ENCODE measurements around the gene GNAO1.
A peak's percentile ranks its signal among the peaks of the same experiment; 100 is the strongest.

GNAO1 gene

DNA sequence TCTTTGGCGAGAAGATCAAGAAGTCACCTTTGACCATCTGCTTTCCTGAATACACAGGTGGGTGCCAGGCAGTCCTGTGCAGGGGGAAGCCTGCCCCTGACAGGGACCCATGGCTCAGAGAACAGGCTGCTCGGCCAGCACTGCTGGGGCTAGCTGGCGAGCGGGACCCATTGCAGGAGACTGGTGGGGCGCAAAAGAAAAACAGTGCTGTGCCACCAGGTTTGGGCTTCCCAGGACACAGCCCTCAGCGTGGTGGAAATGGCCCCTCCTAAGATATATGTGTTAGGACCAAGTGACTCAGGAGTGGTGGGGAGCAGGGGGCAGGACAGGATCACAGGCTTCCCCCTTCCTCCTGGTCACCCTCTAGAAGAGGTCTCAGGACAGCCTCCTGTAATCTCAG lies 160.2 kb downstream of the GNAO1 start:
- DNase-seq, result no peak

DNA sequence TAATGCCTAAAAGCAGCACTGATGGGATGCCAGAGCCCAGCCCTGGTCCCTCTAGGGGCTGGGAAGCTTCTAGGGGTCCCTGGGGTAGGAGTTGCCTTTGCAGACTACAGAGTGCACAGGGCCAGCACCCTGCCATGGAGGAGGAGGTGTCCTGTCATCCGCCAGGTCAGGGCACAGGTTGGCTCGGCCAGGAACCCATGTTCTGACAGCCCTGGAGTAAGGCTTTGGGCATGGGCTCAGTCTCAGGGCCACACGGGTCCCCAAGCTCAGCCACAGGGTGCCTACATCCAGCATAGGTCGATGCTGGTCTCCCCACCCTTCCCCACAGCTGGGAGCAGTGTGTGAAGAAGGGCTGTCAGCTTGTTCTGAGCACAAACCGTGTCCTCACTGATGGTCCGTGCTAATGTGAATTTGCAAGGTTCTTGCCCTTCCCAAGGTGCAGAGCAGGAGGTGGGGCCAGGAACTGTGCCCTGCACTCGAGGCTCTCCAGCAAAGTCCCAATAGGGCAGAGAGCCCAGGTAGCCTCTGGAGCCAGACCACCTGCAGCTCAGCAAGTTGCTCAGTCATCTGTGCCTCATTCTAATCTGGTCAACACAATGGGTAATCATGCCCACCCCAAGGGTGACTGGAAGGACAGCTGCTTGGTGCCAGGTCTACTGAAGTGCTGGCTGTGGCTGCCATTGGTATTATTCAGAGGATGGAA lies 161.2 kb downstream of the GNAO1 start:
- no peak for DNase-seq

DNA sequence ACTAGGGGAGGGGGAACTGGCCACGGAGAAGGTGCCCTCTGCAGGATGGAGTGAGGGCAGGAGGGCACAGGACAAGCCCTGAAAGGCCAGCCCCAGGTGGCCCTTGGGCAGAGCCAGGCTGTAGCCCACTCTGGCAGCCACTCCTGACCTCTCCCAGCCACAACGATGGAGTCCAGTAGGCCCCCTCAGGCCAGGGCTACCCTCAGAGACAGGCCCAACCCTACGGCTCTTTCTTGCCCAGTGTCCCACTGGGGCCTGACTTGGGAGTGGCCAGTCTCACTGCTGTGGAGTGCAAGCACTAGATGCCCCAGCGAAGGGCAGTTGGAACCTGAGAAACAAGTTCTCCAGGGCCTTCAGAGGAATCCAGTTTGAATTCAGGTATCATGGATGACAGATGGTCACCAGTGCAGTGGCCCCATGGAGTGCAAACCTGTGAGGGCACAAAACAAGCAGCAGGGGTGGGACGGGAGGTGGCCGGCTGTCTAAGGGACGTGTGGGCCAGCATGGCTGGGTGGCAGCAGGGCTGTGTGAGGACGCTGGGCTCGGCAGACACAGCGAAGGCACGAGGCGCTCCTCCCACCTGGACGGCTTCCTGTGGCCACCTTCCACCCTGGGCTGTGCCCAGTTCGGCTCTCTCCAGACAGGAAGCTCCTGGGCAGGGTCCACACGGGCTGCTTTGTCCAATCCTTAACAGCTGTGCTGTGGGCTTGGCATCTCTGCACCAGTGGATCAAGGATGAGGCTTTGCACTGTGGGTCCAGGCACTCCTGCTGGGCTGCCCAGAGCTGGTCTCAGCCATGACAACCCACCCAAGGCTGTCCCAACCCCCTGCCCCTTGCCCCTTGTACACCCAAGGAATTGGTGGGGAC lies 162.0 kb downstream of the GNAO1 start:
- DNase-seq, result no peak

DNA sequence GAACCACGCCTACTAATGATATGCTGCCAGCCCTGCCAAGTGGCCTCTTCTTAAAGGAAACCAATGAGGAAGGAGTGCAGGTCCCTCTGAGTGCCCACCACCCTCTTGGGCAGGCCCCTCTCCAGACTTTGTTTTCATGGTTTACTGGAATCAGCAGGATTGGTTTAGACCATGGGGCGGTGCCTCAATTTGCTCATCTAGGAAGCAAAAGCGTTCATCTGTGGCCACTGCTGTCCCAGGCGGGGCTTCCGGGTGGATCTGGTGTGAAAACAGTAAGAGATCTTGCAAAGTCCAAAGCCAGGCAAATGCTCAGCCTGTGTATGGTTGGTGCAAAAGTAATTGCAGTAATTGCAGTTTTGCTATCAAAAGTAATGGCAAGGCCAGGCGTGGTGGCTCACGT lies 162.7 kb downstream of the GNAO1 start:
- no peak for DNase-seq

DNA sequence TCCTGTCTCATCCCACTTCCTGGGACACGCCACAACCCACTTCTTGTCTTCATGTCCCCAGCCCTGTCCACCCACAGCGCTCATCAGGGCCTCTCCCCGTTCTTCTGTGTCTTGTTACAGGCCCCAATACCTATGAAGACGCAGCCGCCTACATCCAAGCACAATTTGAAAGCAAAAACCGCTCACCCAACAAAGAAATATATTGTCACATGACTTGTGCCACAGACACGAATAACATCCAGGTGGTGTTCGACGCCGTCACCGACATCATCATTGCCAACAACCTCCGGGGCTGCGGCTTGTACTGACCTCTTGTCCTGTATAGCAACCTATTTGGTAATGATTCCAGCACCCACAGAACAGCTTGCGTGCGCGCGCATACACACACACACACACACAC lies 163.5 kb downstream of the GNAO1 start:
- DNase-seq, result no peak

DNA sequence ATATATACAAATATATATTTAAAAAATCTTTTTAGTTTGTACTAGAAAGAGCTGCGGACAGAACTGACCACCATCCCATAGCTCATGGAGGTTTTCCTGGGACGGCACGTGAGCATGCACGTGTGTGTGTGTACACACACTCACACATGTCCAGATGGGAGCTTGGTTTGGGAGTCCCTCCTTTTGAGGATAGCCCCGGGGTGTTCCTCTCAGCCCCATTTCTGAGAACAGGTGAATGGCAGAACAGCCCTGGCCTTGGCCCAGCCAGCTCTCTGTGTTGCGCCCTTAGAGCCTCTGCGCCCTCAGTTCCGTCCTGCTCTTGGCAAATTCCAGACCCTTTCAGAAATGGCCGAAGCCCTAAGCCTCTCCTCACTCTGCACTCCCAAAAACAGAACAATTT lies 163.9 kb downstream of the GNAO1 start:
- DNase-seq, result no peak

DNA sequence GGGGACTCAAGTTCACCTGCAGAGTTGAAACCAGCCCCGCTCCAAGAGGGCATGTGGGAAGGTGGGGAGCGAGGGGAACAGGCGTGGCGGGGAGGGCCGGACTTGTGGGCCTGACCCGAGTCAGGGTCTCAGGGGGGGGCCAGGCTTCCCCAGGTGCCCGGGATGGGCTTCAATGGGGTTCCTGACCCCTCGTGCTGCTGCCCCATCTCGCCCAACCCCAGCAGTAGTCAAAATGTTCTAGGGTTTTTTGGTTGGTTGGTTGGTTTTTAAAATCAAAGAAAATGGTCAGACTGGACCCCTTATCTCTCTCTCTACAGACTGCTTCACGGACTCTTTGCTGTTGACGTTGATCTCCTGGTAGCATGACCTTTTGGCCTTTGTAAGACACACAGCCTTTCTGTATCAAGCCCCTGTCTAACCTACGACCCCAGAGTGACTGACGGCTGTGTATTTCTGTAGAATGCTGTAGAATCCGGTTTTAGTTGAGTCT lies 164.5 kb downstream of the GNAO1 start:
- DNase-seq, result no peak

DNA sequence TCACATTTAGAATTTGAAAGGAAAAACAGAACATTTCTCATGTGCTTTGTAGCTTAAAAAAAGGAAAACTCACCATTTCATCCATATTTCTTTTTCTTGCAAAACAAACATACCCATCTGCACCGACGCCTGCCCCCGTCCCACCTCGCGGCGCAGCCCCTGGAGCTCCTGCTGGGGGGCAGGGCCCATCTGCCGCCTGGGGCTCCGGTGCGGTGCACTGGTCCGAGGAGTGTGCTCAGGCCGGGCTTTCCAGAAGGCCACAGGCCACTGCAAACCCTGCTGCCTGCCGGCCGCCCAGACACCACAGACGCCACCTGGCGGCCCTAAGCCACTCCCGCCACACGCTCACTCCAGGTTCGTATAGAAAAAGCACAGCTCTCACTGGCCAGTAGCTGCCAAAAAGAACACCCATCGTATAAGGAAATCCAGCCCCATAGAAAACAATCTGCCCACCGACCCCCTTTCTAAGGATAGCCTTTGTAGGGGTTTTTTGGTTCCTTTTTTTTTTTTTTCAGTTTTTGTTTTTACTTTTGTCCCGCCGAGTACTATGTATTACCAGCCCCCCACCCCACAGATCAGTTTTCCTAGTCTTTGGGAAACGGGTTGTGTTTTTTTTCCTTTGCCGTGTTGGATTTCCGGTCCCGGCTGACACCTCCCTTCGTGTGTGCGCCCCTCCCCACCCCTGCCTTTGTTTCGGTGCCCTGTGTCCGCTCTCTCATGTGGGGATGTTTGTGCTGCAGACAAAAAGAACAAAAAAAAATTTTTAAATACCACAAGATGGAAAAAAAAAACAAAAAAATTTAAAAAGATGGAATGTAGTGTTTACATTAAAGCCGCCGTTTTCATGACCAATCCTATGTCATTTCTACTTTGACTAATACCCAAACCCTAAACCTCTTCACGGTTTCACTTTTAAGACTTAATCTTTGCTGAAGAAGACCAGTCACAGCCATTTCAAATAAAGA lies 165.3 kb downstream of the GNAO1 start:
- DNase-seq, result peak; percentile 69

DNA sequence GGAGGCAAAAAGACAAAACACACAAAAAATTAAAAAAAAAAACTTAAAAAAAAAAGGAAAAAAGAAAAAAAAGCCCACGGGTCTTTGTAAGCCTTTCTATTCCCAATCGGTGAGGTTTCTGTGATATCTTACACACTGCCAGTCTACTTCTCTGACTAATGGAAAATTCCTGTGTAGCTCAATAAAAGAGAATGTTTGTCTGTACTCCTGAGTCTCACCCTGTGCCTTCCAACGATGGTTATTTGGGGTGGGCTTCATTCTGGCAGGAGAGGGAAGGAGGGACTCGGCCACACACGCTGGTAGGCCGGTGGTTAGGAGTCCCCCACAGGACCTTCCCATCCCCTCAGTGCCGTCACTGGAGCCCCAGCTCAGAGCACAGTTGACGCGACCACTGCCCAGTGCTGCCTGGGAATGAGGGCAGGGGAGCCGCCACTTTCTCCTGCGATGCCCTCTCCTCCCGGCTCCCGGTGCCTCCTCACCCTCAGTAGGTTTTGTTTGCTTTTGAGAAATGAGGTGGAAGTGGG lies 166.0 kb downstream of the GNAO1 start:
- DNase-seq, result no peak

DNA sequence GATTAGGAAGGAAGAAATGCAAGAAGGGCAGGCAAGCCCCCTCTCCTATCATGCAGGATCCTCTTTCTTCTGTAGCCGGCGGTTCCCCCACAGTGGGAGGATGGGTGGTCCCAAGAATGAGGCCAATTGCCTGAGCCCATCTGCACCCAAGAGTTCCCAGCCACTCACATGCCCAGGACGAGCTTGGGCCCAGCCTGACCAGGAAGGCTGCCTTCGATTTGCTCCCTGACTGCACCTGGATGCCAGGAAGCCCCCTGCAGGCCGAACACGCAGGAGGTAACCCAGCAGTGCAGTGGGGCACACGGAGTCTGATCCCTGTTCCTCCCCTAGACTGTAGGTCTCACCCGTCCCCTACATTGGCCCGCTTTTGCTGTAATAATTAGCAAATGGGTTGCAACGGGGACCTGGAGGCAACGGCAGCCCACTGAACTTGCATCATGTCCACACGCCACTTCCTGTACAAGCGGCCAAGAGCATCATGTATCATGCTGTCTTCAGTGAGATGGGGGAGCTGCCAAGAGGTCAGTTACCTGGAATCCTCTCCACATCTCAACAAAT lies 166.6 kb downstream of the GNAO1 start:
- DNase-seq, result no peak

DNA sequence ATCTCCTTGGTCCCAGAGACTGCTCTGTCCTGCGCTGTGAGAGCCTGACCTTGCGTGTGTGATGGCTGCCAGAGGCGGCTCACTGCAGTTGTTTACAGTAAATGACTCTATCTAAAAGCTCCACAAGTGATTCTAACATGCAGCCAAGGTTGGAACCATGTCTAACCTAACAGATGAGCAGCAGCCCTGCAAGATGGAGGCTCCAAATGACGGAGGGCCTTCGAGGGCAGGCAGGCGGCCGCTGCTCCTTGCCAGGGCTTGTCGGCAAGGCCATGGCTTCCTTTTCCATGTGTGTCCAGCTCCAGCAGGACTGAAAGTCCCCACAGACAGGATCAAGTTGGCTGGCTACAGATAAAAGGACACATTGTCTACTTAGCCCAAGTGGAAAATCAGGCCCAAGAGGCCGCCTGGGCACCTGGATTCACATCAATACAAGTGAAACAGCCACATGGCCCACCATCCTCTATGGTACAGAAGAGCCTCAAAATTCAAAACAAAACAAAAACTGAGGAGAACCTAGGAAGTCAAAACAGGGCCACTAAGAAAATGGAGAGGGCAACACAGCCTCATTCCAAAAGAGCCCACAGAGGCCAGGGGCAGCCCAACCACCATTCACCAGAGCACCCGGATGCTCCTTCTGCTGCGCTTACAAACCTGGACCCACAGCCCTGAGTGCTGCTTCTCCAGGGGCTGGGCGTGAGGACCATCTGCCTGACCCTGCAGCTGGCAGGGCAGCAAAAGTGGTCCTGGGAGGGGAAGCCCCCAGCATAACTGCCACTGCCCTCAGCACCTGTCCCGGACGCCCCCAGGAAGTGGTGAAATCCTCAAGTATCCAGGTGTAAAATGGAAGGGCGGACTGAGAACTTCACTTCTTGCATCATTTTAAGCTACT lies 169.1 kb downstream of the GNAO1 start:
- no peak for DNase-seq

DNA sequence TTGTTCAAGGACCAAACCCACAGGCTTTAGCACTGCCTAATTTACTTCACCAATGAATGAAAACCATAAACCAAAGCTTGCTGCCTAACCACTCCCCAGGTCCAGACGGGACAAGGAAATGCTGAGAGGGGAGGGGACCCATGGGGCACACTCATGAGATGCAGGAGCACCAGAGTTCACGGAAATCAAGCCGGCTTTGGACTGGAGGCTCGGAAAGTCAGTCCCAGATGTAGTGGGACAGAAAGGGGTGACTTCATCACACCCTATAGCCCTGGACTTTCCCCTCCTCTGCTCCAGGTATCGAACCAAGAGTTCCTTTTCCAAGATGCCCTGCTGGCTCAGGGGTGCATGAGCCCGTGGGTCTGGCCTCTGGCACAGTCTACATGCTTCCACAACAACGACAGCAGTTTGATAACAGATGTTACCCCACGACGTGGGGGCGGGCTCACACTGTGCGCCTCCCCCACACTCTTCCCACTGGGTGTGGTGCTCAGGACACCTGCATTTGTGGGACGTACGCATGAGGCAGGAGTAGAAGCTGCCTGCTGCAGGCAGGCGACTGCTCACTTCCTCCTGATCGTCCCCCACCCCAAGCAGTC lies 170.9 kb downstream of the GNAO1 start:
- DNase-seq, result no peak

DNA sequence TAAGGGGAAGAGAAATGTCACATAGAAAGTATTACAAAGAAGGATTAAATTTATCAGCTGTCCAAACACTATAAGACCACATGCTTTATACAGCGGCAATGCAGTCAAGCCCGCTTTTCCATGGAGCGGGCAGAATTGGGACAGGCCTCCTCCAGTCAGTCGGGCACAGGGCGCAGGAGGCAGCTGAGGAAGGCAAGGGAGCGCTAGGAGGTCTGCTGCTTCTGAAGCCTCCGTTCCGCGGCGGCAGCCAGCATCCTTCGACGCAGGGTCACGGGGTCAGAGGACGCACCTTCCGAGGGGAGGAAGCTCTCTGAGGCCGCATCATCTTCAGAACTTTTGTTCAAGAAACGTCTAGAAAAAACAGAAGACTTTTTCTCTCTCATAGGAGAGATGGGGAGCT lies 171.4 kb downstream of the GNAO1 start:
- DNase-seq, result no peak

DNA sequence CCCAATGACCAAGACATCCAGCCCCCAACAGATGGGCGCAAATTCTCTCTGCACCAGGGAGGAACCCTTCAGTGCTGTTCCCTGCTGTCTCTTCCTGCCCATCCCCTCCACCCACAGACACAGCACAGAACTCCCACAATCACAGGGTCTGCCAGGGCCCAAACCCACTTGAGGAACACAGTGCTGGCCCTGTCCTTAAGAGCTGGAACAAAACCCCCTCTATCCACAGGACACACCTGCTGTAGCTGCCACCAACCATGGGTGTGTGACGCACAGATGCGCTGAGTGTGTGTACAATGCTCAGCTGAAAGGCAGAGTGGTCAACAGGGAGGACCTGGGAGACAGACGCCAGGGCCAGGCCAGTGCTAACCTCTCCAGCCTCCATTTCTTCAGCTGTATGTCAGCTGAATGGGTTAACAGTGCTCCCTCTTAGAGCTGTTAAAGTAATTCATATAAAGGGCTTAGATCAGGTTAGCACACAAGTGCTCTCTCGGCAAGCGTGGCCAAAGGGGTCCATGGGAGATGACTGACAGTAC lies 172.0 kb downstream of the GNAO1 start:
- no peak for DNase-seq

DNA sequence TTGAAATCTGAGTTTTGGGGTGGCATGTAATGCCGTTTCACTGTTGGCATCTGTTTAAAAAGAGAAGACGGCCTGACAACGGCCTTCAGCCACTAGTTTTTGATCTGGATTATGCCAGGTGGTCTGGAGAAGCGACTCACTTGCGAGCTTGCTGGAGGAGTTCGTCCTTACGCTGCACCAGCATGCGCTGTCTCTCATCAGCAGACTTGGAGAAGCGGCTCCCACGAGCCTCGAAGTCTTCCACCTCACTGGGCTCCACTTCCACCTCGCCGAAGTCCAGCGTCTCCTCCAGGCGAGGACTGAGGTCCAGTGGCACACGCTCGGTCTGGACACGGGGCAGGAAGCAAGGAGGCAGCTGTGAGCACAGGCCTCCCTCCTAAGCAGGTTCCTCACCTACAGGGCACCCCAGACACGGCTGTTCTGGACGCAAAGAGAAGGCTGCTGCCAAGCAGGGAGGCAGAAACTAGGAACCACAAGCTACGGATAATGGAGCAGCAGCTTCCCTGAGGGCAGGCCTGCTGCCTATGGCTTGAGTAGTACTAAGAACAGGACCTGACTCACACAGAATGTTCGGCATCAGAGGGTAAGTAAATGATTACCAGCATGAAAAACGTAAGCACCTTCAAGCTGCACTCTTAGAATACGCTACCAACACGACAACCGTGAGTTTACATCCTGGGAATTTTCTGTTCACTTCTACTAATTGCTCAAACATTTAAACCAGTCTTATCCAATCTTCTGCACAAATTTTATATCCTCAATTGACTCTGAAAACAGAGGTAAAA lies 172.7 kb downstream of the GNAO1 start:
- DNase-seq, result no peak

DNA sequence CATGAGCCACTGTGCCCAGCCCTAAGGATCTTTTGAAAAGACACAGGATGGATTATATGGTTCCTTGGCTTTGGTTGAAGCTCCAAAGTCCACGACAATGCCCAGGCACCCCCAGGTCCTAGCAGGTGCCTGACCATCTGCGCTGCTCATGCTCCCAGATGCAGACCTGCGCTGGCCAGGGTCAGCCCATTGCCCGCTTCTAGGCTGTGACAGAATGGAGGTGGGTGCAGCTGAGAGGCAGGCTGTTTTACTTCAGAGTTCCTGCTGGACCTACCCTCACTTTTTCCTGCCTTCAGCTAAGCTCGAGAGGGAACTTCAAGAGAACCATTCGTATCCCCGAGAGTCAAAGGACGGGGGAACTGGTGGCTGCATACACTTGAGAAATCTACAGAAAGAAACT lies 173.6 kb downstream of the GNAO1 start:
- no peak for DNase-seq

DNA sequence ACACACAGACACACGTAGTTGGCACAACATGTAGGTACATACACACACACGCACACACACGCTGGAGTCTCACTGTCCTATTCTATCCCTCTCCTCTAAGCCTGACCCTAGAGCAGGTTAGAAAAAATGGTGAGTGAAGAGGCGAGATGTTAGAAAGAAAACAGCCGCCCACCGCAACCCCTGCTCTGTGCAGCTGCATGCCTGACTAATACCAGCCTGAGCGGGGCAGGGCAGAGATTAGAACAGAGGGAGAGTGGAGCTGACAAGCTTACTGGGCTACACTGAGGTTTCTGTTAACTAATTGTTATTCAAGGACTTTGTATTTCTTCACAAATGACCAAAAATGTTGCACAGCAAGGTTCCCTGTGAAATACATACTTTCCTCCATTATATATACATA lies 174.3 kb downstream of the GNAO1 start:
- DNase-seq, result no peak

DNA sequence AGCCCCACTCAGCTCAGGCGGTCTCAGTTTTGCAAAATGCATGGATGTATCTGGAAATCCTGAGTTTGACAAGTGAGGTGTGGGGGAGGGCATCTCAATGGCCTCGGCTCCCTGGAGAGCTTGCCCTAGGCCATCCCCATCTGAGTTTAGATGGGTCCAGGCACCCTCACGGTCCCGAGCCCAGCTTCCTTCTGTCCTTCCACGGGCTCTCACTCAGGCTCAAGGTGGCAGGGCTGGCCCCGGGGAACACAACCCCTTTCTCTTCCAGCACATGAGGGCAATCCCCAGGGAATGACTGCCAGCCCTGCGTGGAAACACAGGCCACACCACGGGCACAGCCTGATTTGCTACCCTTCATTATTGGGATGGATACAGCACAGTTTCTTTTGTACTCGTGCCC lies 175.7 kb downstream of the GNAO1 start:
- DNase-seq, result no peak

DNA sequence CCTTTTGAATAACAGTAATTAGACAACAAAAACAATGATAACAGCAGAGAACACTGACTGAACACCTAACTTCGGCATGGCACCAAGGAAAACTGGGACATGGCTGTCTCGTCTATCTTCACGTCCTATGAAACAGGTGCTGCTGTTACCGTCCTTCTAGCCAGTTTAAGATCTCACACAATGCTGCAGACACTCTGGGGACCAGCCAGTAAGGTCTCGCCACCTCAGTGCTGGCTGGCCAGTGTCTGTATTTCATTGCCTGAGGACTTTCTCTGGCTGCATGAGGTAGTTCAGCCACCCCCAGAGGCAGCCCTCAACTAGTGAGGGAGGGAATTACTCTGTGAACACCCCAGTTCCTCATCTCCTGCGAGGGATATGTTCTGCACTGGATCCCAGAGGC lies 176.5 kb downstream of the GNAO1 start:
- DNase-seq, result no peak

DNA sequence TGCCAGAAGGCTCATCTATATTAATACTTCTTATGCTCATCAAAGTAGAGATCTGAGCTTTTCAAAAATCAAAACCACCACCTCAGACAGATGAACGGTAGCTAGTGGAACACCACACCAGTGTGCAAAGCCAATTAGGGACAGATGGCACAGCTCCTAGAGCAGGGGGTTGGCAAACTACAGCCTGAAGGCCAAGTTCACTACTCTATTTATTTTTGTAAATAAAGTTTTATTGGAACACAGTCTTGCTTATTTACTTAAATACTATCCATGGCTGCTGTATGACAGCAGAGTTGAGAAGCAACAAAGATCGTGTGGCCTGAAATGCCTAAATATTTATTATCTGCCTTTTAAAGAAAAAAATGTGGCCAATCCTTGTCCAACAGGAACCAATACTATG lies 177.3 kb downstream of the GNAO1 start:
- DNase-seq, result no peak
